GM18508 (cell line): ENCODE results near the gene C13orf42.

Experiments
- ATAC-seq: cut with Tn5 transposase; IDR thresholded peaks from one replicate; pipeline ENCODE4 v1.9.1; 2021; ENCODE audit warnings: moderate number of reproducible peaks; ENCODE audit not compliant: insufficient read depth, unreplicated experiment

C13orf42 gene

DNA sequence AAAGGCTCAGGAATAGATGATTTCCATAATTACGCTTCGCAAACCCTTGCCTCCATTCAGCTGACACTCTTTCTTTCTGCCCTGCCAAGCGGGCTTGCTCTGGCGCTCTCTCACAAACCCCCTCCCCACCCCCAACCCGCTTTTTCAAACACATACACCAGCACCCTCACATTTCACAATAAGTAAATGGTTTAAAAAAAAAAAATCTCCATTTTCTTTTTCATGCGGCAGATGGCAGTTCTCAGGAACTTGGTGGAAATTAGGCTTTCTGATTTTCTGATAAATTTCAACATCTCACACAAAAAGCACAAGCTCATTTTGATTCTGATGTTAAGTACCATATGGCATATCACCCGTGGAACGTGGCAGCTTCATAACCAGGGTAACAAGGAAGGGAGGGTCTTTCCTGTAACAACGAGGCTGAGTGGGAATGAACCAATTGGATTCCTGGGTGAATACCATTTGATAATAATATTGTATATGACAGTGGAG lies 43.8 kb downstream of the C13orf42 start:
- ATAC-seq, result no peak

- no peak for ATAC-seq
Measured at GRCh38 chr13:51066091-51066831, 44.8 kb downstream of the C13orf42 start.

GRCh38 chr13:51065372-51066090 lies 45.5 kb downstream of the C13orf42 start:
- ATAC-seq, result no peak

DNA sequence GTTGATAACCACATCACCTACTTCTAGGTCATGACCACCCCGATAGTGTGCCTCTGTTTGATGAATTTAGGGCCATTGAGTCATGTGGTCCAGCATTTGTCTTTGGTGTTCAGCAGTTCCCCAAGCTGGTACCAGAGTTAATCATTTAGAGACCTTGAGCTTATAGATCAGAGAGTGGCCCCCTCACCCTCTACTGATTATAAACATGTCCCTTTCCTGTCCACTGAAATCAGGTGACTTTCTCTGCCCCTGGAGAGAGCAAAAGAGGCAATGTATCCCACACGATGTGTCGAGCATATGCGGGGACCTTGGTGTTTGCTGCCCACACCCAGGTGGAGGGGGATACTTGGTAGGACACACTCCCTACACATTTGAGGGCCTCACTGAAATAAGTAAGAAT lies 46.3 kb downstream of the C13orf42 start:
- ATAC-seq, result no peak

GRCh38 chr13:51063909-51064308 lies 47.2 kb downstream of the C13orf42 start:
- no peak for ATAC-seq

DNA sequence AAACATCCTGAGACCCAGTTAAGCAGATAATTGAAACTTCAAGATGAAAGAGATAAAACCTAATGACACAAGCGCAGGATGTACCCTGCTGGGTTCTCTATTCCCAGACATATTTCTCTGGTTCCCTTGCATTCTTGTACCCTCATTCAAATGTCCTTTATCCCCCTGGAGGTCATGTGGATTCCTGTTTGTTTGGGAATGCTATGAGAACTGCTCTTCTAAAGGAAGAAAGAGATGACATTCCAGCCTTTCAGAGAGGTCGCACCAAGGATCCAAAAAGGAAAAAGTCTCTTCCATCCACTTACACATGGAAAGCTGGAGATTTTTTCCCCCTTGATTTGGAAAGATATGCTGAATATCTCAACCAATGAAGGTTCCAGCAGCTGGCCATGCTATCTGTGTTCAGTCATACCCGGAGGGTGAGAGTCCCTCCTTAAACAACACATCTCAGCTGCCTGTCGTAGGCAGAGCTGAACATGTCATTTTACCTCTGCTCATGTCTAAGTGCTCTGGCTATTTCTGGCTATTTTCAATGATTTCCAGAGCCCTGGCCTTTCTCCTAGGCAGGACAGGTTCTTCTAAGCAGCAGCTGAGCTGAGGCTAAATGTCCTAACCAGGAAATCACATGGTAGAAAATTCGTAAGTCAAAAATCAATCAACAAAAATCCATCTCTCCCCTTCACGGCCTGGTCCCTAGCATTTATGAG lies 52.5 kb downstream of the C13orf42 start:
- ATAC-seq, result no peak

GRCh38 chr13:51057906-51058305 lies 53.2 kb downstream of the C13orf42 start:
- no peak for ATAC-seq

- no peak for ATAC-seq
Measured at GRCh38 chr13:51057001-51057400, 54.1 kb downstream of the C13orf42 start.

DNA sequence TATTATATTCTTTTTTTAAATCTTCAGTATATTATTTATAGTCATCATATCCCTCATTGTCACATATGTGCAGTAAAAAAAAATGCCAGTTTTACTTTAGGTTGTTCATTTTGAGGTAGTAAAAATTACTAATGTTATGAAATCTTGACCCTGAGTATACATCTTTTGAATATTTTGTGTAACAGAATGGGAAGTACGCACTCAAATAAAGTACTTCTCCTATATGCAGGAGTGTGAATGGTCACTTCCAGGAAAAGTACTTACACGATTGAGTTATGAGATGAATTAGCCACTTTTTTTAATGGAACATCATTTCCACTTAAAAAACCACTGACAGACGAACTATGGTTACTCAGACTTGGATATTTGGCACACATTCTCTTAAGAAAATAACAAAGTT lies 58.5 kb downstream of the C13orf42 start:
- no peak for ATAC-seq

DNA sequence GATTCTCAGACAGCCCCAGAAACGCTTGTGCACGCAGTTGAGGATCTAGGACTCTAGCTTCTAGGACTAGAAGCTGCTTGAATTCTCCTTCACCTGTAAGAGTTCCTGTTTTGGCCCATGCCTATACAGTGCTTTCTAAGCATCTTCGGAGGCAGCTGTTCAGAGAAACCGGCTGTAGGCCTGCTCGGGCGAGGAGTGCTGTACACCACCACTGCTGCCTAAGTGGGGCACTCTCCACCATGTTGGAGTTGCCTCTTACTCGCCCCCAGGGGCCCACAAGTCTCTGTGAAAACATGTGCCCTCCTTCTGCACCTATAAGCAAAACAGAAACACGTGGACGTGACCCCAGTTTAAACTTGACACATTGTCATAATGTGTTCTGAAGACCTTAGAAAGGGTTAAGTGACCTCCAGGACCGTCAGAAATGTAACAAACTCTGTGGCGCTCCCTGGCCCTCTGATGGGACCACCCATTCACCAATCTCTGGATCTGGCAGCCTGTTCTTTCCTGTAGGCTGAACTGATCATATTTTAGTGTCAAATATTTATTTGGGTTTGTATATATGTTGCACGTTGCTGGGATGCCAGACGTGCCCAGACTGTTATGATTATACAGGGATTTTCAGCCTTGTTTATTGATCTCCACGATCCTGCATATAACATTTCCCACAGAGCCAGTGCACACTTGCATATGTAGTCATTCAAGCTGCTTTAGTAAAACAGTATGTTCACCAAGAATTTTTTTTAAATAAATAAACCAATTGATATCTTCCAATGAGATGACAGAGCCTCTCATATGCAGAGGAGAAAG lies 60.8 kb downstream of the C13orf42 start:
- no peak for ATAC-seq

- ATAC-seq, result no peak
Measured at GRCh38 chr13:51048616-51049015, 62.5 kb downstream of the C13orf42 start.

DNA sequence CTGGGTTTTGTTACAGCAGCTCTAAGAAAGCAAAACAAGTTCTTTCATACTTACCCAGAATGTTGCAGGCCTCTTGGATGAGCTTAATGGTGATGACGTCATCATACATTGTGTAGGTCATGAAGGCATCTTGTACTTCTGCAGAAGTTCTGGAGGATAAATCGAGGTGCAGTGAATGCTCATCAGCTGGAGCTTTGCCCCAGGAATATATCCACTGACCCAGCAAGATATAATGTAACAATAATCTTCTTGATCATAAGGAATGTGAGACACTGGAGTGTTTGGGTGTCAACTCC lies 63.0 kb downstream of the C13orf42 start:
- no peak for ATAC-seq

- no peak for ATAC-seq
Measured at GRCh38 chr13:51047434-51048165, 63.5 kb downstream of the C13orf42 start.

GRCh38 chr13:51045451-51045850 lies 65.6 kb downstream of the C13orf42 start:
- no peak for ATAC-seq

- ATAC-seq, result no peak
Measured at GRCh38 chr13:51044023-51044665, 66.9 kb downstream of the C13orf42 start.

DNA sequence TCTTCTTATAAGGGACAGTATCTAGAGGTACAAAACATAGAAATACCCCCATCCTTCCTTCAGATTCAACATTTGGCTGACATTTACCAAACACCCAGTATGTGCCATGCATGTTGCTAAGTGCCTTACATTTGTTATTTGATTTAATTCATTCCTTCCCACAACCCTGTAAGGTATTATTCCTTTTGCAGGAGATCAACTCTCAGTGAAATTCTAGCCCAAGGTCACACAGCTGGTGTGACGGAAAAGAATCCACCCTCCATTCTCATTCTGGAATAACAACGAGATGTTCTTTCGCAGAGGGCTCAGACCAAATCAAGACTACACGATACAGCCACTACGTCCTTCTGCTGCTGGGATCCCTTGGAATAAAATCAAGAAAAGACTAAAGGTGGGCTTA lies 67.8 kb downstream of the C13orf42 start:
- ATAC-seq, result no peak

DNA sequence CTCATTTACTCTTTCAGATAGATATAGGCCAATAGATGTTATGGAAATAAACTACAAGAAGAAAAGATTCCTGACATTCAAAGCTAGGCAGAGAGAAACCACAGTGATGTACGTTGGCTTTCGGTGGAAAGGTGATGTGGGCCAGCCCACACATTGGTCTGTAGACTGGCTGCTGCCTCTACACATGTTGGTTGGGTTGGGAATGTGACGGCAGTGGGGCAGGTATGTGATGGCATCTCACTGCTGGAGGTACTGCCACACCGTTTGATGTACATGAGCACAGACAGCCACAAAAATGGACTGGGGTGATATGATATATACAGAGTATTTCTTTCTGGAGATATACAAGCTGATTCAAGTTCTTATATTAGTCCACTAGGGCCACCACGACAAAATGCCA lies 69.4 kb downstream of the C13orf42 start:
- ATAC-seq, result no peak

- no peak for ATAC-seq
Measured at GRCh38 chr13:51041126-51041525, 69.9 kb downstream of the C13orf42 start.

GRCh38 chr13:51040431-51040830 lies 70.6 kb downstream of the C13orf42 start:
- ATAC-seq, result no peak
